ENCODE results near the gene DUOXA2.

GRCh38 chr15:45131510-45131909 lies 17.4 kb downstream of the DUOXA2 start:
- no peak for TF ChIP-seq CTCF (IDR thresholded peaks at IDR 0.05; ENCODE audit: low read depth, low read length)
- no peak for TF ChIP-seq EZH2phosphoT487 (IDR thresholded peaks at IDR 0.05; ENCODE audit: low read depth)

Measured in OCI-LY3 (cell line).